UCSD-AML1 (cell line): ENCODE results near the gene ANKRD55.
"Not testable (repeated sequence)": the region's sequence is repeated elsewhere in the genome, so short reads cannot be mapped to it uniquely, and the experiment has no call there.

ENCODE experiments used
- DNase-seq: peaks from one replicate; lab custom pipeline; 2025; ENCODE audit not compliant: unreplicated experiment; lab: John Stamatoyannopoulos, UW

The ANKRD55 gene

DNA sequence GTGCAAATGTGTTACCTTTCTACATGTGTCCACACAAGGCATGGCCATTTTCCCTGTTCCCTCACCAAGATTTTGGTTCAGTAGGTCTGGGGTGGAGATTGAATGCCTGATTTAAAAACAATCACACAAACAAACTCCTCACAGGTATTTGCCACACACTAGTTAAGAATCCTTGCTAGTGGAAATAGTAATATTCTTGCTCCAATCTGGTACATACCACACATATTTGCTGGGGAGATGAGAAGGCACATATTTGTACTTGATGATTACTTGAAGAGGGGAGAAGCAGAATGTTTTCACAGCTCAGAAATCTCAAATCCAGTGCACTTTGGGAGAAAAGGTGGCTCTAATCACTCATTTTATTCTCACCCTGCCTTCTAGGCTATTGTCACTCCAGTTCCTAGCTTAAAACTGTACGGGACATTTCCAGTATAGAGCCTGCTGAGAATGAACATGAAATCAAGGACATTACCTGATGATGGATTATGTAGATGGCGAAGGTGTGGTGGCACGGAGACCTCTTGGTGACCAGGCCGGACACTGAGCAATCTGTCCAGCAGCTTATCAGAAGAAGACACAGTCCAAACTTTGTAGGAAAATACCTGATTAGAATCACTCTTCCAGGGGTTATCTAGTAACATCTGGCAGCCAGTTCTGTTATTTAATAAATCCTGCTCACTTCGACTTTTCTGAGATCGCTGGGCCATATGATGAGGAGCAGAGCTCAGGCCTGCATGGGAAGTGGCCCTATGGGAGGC lies 122.3 kb downstream of the ANKRD55 start:
- DNase-seq = no peak

DNA sequence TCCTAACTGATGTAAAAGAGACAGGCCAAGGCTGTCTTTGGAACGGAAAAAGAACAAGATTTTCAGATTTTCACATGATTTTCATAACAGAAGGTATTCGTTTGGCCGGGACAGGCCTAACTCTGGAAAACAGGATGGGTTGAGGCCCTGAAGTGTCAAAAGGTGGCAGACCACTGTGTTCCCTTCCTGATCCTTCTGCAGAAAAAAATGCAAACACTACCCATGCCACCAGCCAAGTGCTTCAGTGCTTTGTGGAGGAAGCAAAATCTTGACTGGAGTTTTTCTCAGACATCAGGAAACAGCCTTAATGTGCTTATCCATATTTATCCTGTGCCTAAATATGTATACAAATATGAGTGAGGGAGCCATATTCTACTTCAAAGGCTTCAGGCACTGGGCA lies 124.9 kb downstream of the ANKRD55 start:
- DNase-seq = no peak

GRCh38 chr5:56106837-56107236 lies 126.3 kb downstream of the ANKRD55 start:
- no peak for DNase-seq

GRCh38 chr5:56105511-56106291 lies 127.4 kb downstream of the ANKRD55 start:
- DNase-seq = no peak

DNA sequence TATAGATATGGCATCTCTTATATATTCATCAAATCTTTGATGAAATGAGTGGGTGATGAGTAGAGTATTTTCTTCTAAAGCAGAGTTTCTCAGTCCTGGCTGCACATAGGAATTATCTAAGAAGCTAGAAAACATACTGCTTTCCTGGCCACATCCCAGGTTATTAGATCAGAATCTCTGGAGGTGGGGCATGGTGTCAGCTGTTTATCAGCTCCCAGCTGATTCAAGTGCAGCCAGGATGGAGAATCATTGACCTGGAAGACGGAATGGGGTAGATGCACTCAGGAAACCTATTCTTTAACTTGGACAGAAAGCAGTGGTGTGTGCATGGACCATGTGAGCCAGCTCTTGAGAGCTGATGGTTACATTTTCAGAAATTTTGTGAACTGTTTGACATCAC lies 130.2 kb downstream of the ANKRD55 start:
- DNase-seq = no peak

GRCh38 chr5:56102207-56102606 lies 130.9 kb downstream of the ANKRD55 start:
- DNase-seq = not testable (repeated sequence)

GRCh38 chr5:56101180-56101579 lies 131.9 kb downstream of the ANKRD55 start:
- DNase-seq = no peak

- no peak for DNase-seq
These were observed 132.5 kb downstream of the ANKRD55 start for GRCh38 chr5:56100439-56101176.

DNA sequence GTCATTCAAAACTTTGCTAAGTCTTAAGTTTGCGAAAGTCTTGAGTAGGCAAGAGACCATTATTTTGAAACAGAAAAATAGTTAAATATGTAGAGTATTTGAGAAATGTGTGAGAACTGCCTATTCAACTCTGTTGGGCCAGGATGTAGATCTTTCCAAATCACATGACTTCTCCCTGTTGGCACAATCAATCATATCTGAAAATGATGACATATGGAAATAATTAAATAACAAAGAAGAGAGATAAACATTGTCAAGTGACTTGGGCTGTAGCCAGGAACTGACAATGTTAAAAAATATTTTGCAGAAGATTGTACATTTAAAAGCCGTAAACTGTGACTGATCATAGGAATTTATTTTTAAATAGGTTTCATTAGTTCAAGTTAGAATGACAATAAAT lies 133.8 kb downstream of the ANKRD55 start:
- DNase-seq = no peak

GRCh38 chr5:56097055-56097454 lies 136.1 kb downstream of the ANKRD55 start:
- no peak for DNase-seq

DNA sequence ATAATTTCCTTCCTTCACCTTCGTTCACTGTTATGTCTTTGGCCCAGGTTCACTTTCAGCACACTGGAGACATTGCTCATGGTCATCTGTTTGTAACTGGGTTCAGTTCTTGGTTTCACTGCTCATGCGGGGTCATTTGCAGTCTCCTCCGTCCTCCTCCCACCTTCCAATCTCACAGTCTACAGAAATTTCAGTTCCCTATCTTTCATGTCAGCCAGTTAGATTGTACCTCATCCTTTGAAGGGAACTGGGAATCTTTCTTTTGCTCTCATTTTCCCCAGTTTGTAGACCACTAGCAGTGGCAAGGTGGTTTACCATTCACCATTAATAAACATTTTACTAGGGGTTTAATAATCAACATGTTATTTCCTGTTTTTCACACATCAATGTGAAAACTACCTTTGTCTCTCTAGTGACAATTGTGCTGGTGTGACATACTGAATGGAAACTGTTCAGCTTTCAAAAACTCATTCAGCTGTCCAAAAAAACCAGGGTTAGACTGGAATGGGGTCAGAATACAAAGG lies 137.5 kb downstream of the ANKRD55 start:
- DNase-seq = no peak

DNA sequence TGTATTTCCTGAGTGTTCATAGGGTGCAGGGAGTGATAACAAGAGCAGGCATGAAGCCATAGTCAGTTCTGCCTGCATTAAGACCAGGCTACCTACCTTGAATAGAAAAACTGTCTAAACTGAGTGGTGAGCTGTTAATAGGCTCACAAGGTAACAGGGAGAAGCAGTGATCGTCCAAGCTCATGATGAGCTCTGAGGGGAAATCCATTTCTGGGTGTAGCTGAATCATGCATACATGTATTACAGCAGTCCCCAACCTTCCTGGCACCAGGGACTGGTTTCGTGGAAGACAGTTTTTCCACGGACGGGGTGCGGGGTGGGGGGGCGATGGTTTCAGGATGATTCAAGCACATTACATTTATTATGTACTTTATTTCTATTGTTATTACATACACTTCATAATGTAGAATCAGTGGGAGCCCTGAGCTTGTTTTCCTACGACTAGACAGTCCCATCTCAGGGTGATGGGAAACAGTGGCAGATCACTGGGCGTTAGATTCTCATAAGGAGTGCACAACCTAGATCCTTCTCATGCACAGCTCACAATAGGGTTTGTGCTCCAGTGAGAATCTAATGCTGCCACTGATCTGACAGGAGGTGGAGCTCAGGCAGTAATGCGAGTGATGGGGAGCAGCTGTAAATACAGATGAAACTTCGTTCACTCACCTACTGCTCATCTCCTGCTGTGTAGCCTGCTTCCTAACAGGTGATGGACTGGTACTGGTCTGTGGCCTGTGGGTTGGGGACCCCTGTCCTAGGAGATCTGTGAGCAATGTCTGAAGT lies 138.4 kb downstream of the ANKRD55 start:
- no peak for DNase-seq

DNA sequence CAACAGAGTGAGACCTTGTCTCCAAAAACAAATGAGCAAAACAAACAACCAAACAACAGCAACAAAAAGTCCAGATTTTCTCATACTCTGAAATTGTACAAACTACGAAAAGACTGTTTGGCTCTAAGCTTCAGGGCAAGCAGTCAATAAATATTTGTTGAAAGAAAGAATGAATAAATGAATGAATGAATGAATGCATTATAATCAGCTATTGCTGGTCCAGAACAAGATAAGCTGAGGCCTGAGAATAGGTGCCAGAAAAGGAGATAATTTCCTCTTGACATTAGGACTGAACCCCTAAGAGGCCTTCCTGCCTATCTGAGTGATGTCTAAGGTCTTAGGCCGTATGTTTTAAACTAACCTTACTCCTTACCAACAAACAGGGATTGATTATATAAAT lies 139.2 kb downstream of the ANKRD55 start:
- DNase-seq = no peak

DNA sequence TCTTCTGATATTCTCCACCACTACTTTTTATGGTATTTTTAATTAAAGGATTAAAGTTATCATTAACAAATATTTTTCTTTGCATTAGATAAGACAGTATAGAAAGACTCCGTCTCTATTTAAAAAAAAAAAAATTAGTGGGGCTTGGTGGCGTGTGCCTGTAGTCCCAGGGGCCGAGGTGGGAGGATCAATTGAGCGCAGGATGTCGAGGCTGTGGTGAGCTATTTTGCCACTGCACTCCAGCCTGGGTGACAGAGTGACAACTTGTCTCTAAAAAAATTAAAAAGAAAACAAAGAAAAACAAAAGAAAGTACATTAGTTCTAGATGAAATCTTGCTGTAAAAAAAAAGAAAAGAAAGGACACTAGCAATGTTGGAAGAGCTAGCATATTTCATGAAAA lies 141.0 kb downstream of the ANKRD55 start:
- no peak for DNase-seq

- no peak for DNase-seq
These were observed 141.5 kb downstream of the ANKRD55 start for GRCh38 chr5:56091664-56092063.

- no peak for DNase-seq
These were observed 142.2 kb downstream of the ANKRD55 start for GRCh38 chr5:56090793-56091460.

- DNase-seq = no peak
These were observed 143.9 kb downstream of the ANKRD55 start for GRCh38 chr5:56088967-56089829.

DNA sequence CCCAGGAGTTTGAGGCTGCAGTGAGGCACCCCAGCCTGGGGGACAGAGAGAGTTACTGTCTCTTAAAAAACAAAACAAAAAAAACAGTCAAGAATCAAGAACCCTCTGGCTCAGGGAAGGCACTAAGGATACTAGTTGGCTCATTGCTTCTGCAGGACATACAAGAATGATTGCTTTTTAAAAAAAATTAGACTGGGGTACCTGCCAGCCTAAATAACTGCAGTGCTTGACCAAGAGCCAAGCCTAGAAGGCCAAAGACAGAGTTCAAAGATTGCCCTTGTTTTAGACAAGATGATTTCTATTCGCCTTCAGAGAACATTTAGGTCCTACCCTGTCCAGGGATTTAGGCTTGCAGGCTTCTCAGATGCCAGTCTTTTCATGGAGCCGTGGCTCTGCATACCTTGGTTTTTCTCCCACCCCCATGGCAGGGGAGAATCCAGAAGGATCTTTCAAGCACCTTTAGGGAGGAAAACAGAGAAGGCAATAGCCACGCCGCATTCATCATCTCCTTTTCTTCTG lies 144.6 kb downstream of the ANKRD55 start:
- no peak for DNase-seq

DNA sequence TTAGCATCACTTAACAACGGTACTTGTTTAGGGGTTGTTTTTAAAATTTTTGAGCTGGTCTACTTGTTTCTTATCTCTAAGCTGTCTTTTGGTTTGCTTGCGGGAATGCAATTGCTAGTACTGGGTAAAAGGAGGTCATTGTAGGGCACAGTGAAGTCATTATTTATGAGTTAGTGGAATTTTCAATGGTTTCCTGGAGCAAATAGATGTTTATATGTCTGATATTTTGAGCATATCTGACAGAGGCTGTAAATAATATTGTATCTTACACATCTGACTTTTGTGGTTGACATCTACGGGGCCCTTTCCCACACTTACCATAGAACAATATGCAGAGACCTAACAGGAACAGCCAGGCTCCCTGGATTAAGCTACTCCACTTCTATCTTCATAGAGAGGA lies 147.9 kb downstream of the ANKRD55 start:
- no peak for DNase-seq
